GM21737 (cell line): ENCODE measurements around the gene TRMT13.

ENCODE experiments used
- ATAC-seq: cut with Tn5 transposase; IDR thresholded peaks from one replicate; pipeline ENCODE4 v1.9.1; 2021; ENCODE audit warnings: mild to moderate bottlenecking, moderate library complexity; ENCODE audit not compliant: unreplicated experiment

The TRMT13 gene, protein sequence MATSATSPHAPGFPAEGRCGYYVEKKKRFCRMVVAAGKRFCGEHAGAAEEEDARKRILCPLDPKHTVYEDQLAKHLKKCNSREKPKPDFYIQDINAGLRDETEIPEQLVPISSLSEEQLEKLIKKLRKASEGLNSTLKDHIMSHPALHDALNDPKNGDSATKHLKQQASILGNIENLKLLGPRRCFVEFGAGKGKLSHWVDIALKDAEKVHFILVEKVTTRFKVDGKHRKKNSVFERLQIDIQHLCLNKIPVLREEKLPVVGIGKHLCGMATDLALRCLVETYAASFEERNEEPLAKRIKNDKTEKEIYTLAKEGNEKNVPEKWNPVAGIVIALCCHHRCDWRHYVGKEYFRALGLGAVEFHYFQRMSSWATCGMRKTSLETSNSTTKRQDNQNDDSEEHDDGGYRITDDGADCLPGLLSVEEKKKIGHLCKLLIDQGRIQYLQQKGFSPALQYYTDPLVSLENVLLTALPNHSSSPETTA

DNA sequence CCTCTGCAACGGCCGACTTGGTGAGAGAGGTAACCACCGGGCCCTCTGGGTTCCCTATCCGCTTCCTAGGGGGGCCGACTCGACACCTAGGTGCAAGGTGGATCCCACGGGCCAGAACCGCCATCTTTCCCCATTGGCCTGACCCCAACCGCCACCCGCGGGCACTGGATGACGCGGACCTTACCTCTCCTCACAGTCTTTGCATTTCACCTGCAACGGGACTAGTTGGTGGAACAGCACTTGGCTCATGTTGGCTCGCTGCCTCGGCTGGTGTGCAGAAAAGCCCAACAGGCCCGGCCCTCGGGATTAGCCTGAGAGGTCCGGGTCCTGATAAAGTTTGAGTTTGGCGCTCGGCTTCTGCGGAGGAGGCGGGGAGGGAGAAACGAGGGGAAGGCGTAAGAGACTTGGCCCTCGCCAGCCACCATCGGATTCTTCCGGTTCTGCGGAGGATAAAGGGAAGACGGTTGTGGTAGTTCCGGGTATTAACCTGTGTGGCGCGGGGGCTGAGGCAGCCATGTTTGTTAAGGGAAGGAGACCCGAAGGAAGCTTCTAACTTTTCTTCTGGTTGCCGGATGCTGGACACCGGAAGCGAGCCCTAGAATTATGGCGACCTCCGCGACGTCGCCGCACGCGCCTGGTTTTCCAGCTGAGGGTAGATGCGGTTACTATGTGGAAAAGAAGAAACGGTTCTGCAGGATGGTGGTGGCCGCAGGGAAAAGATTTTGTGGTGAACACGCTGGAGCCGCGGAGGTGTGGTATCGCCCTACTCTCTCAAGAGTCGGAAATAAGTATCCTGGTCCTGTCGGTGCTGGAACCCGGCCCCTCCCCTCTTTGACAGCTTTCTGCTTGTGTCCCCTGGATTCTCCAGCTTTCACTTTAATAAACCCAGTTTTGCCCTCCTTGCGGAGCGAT is at the start of gene TRMT13, which contains the start of gene SASS6:
Gene TRMT13 (plus strand): TSS at position 598 of the 912 bp plus-strand sequence. CDS start 6 bp downstream, at position 604.
Gene SASS6 (minus strand): TSS at position 365 of the 912 bp plus-strand sequence. CDS start 116 bp downstream, at position 249.
- ATAC-seq: peak; percentile 87

GRCh38 chr1:100087396-100087795 is 45.6 kb upstream of the TRMT13 start:
- ATAC-seq: no peak

GRCh38 chr1:100089082-100089481 is 43.9 kb upstream of the TRMT13 start:
- ATAC-seq: no peak

DNA sequence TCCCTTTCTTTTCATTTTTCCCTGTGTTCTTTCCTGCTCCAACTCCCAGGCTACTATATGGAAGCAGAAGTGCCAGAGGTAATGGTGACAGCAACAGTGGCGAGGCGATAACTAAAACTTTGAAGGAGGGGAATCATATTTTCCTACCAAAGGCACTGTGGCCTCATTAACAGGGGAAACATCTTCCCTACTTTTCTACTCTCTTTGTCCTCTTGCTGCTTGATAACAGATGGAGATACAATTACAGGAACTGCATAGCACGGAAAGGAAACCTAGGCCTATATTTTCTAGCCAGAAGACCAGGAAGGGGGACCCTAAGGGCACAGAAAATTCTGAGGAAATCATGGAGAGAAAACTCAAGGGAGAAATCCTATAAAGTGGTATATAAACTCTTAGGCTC is 42.5 kb upstream of the TRMT13 start:
- ATAC-seq: no peak

DNA sequence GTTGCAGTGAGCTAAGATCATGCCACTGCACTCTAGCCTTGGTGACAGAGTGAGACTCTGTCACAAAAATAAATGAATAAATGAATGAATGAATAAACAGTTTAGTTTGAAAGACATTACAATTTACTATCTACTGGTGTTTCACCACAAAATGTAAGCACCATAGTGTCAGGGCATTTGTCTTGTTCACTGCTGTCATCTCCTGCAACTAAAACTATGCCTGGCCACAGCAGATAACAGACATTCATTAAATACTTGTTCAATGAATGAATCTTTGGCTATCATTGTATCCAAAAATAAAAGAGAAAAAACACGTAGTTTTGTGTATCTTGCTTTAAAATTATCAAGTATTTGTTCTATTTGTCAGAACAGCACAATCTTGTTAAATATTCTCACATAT is 32.8 kb upstream of the TRMT13 start:
- ATAC-seq: no peak

GRCh38 chr1:100101564-100101963 is 31.4 kb upstream of the TRMT13 start:
- ATAC-seq: no peak

- ATAC-seq: no peak
Measured at GRCh38 chr1:100107696-100108095, 25.3 kb upstream of the TRMT13 start.

GRCh38 chr1:100109554-100110066 is 23.4 kb upstream of the TRMT13 start:
- no peak for ATAC-seq

DNA sequence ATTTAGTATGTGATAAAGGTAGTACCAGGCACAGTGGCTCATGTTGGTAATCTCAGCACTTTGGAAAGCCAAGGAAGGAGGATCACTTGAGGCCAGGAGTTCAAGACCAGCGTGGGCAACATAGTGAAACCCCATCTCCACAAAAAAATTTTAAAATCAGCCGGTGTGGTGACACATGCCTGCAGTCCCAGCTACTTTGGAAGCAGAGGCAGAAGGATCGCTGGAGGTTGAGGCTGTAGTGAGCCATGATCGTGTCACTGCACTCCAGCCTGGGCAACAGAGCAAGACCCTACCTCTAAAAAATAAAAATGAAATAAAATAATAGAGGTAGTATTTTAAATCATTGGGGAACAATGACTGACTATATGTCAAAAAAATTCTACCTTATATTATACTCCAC is 17.4 kb upstream of the TRMT13 start:
- ATAC-seq: no peak

DNA sequence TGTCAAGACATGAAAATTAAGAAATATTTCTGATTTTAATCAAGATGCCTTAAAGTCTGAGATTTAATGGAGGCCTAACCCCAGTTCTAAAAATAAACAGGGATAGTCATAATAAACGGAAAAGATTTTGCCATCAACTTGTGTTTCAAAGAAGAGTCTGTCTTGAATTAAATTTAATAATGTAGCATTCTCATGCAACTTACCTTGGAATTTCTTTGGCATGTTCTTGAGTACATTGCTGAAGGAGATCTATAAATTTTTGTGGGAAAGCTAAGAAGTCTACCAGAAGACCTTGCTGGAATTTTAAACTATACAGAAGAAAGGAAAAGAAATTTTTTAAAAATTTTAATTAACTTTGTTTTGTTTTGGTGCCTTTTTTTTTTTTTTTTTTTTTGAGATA is 10.8 kb upstream of the TRMT13 start:
- no peak for ATAC-seq

DNA sequence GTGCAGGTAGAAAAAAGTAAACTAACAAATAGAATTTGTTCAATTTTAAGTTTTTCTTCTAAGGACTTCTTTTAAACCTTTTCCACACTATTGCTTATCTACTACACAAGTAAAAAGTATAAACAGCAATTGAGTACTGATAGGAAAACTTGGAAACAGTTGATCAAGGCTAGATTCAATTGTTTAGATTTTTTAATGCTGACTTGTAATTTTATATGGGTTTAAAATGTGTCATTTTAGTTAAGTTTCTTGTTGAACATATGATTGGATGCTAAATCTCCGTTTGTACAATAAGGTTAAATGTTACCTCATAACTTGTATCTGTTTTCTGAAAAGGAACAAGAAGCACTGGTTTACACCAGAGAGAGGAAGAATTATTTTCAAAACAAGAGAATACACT is 5.7 kb upstream of the TRMT13 start:
- ATAC-seq: no peak

DNA sequence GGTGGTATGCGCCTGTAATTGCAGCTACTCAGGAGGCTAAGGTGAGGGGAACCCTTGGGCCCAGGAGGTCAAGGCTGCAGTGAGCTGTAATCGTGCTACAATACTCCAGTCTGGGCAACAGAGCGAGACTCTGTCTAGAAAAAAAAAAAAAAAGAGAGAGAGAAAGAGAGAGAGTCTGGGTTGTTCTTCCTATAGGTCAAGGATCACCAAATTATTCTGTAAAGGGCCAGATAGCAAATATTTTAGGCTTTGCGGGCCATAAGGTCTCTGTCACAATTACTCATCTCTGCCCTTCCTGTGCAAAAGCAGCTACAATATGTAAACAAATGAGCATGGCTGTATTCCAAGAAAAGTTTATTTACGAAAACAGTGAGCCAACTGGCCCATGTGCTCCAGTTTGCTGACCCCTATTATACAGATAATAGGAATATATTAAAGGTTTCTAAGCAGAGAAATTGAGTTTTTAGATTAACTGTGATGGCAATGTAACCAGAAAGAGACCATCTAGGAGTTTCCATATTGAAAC is 2.3 kb upstream of the TRMT13 start:
- ATAC-seq: no peak

GRCh38 chr1:100131623-100132022 is 1.3 kb upstream of the TRMT13 start:
- no peak for ATAC-seq

DNA sequence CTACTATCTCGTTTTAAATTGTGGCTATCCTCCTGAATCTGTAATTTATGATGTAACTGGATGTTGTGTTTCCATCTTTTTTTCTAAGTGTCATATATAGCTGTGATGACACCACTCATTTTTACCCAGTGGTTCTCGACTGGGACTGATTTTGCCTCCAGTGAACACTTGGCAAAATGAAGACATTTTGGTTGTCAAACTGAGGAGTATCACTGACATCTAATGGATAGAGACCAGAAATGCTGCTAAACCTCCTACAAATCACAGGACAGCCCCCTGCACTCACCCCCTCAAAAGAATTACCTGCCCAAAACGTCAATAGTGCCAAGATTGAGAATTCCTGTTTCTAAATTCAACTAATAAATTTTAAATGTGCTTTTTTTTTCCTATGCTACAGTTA is 1.9 kb downstream of the TRMT13 start:
- ATAC-seq: no peak

DNA sequence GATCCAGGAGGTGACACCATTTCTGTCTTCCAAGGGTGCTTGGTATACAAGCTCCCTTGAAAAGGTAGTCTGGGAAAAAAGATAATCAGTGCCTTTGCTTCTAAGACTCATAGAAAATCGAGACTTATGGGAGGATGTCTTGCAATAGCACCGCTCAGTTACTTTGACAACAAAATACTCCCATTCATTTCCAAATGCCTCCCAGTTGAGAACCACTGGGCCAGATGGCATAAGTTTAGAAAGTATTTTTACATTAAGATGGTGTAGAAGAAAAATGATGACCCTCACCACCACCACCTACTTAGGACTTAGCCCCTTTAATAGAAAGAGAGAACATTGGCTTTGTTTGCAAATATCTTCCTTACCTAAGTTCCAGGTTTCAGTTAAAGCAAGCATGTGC is 4.6 kb downstream of the TRMT13 start:
- ATAC-seq: no peak

- no peak for ATAC-seq
Measured at GRCh38 chr1:100141192-100141591, 8.2 kb downstream of the TRMT13 start.

DNA sequence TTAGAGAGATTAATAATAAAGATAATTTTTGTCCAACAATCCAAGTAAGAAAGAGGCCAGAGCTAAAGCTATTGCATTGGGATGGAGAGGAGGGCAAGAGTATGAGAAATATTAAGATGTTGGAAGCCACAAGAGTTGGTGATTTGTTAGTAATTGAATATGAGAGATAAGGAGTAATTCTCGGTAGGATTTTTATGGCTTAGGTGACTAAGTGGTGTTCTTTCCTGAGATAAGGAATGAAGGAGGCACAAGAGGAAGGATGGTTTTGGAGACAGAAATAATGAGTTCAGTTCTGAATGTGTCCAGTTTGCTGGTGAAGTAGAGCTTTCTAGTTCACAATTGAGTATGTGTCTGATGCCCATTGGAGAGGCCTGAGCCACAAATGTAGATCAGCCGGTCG is 9.4 kb downstream of the TRMT13 start:
- ATAC-seq: no peak

GRCh38 chr1:100145116-100145515 is 12.2 kb downstream of the TRMT13 start:
- ATAC-seq: no peak

DNA sequence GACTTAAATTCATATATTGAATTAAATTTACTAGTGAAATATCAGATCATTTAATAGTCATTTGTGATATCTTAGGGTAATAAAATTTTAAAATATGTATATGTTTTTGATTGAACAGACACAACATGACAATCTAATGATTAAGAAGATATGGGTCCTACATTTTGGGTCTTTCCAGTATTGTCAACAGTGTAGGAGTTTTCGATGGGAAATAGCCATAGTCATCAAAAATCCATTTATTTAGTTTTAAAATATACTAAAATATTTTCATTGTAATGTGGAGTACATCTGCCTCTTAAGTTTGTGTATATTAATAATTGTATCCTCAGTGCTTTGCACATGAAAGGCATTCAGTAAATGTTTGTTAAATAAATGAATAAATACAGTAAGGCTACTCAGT is 14.0 kb downstream of the TRMT13 start:
- no peak for ATAC-seq

- no peak for ATAC-seq
Measured at GRCh38 chr1:100147875-100148274, 14.9 kb downstream of the TRMT13 start.

- ATAC-seq: no peak
Measured at GRCh38 chr1:100151679-100152078, 18.7 kb downstream of the TRMT13 start.
